Spleen (tissue), 11 donors: ENCODE data around the gene CETP. TPM values are rescaled to one million over a fixed set of nuclear protein-coding genes. Genes with fewer than 3 reads are reported as not detected.
A peak's percentile ranks its signal among the peaks of the same experiment; 100 is the strongest.
"Not testable (repeated sequence)": the region's sequence is repeated elsewhere in the genome, so short reads cannot be mapped to it uniquely, and the experiment has no call there.

Experiments
- DNase-seq: peaks from one replicate; pipeline ENCODE4 v3.0.0-alpha.2; 2020
- H3K27ac ChIP-seq, 8 donors: fragments of 200-600 bp; sonication (generic) in 7 of 8; 1 replicate in 4 of 8; 2 replicates in 4 of 8; pipeline versions ENCODE4 v1.5.0 to v1.8.0; 2016 to 2021; ENCODE audit warnings: inconsistent platforms in 4 of 8, mild to moderate bottlenecking in 4 of 8, moderate library complexity in 1 of 8
- H3K27me3 ChIP-seq, 7 donors: fragments of 200-600 bp; sonication (generic) in 6 of 7; replicated peaks in 1 of 7; 1 replicate in 4 of 7; 2 replicates in 3 of 7; pipeline versions ENCODE4 v1.5.0 to v1.8.0; 2016 to 2021; ENCODE audit warnings: inconsistent platforms in 3 of 7, mild to moderate bottlenecking in 1 of 7
- H3K36me3 ChIP-seq, 6 donors: fragments of 200-600 bp; sonication (generic) in 5 of 6; 1 replicate in 4 of 6; 2 replicates in 2 of 6; pipeline versions ENCODE4 v1.5.0 to v1.8.0; 2016 to 2021; ENCODE audit warnings: inconsistent platforms in 2 of 6
- H3K4me1 ChIP-seq, 6 donors: fragments of 200-600 bp; sonication (generic) in 5 of 6; 1 replicate in 3 of 6; 2 replicates in 3 of 6; pipeline versions ENCODE4 v1.5.0 to v1.8.0; 2016 to 2021; ENCODE audit warnings: inconsistent platforms in 3 of 6
- H3K4me3 ChIP-seq, 8 donors: fragments of 200-600 bp; sonication (generic) in 7 of 8; 1 replicate in 4 of 8; 2 replicates in 4 of 8; pipeline versions ENCODE4 v1.5.0 to v1.8.0; 2016 to 2021; ENCODE audit warnings: inconsistent platforms in 4 of 8, mild to moderate bottlenecking in 4 of 8, moderate library complexity in 2 of 8
- H3K9me3 ChIP-seq, 8 donors: fragments of 200-600 bp; sonication (generic) in 7 of 8; 1 replicate in 4 of 8; 2 replicates in 4 of 8; pipeline versions ENCODE4 v1.5.0 to v1.8.0; 2016 to 2021; ENCODE audit warnings: inconsistent platforms in 4 of 8
- CTCF ChIP-seq, 11 experiments: fragments of 200-600 bp in 7 of 11; fragments of 450-650 bp in 4 of 11; sonication (generic) in 4 of 11; IDR thresholded peaks in 8 of 11; conservative IDR thresholded peaks in 3 of 11; 1 replicate in 7 of 11; 2 replicates in 4 of 11; pipeline versions ENCODE4 v1.4.0 to v1.8.0; 2016 to 2021; ENCODE audit warnings: antibody characterized with exemption in 11 of 11, inconsistent platforms in 4 of 11, mild to moderate bottlenecking in 1 of 11
- POLR2A ChIP-seq, 3 donors: fragments of 450-650 bp; IDR thresholded peaks; one replicate each; pipeline ENCODE4 v1.5.1; 2017; ENCODE audit warnings: antibody characterized with exemption in 3 of 3, mild to moderate bottlenecking in 1 of 3
- POLR2AphosphoS5 ChIP-seq, 3 donors: sonication (generic); formaldehyde crosslinking; IDR thresholded peaks; one replicate each; pipeline ENCODE4 v1.5.1; 2017; ENCODE audit warnings: antibody characterized with exemption in 3 of 3
- WGBS, 5 donors: extraction: QIAGEN DNeasy Blood & Tissue Kit in 3 of 5; methylation state at CpG; one replicate each; pipeline versions ENCODE4 v1.1.5 to v1.1.7; 2013 to 2018; 5-methylcytosine and 5-hydroxymethylcytosine counted together
- intact Hi-C: fragments of 100-400 bp; cut with DNase I; formaldehyde crosslinking; loops from one replicate; pipeline ENCODE4 v1.15.0; 2023; ENCODE audit warnings: low total_unique reads
- polyA plus RNA-seq, 3 donors: library from polyadenylated mRNA; stranded (reverse); fragments of 200-250 nt; gene quantifications; one replicate each; pipeline ENCODE4 v1.2.1, GENCODE V29; 2013
- total RNA-seq, 7 donors: library from RNA; depleted of rRNA in 3 of 7; stranded (reverse); fragments of >200 nt in 3 of 7; fragmentation: NEBNext Ultra II Directional in 4 of 7; extraction: Animal tissue kit (Norgen Biotek cat#: 25700) in 4 of 7; gene quantifications; one replicate each; pipeline versions ENCODE4 v1.1.0 to v1.2.1, GENCODE V29; 2016 to 2021
- donor health status: healthy with polysubstance abuse.
- donor health status: DM: no; HTN: no; CAD: no; lungs with moderate emphysema.
- donor health status: DM: no; HTN: no; CAD: no.
- donor health status: Bipolar disorder and iron deficiency.
- donor health status: healthy.
- donor health status: DM: no; HTN: no; CAD: no.
- donor health status: DM: yes; HTN: yes; CAD: no.

CETP gene
- total and polyA plus RNA-seq, 10 donors = 7.6 to 73.8 (median 32.0) TPM

GRCh38 chr16:56990407-56991286, 28.9 kb downstream of the CETP start:
- peak overlapping the region; percentile 78 to 98 (median 92) for H3K4me3 ChIP-seq
- TF ChIP-seq CTCF (IDR thresholded peaks at IDR 0.05 in 8 of 11, conservative IDR thresholded peaks at IDR 0.05 in 3 of 11) (no peak), POLR2AphosphoS5 (IDR thresholded peaks at IDR 0.05) (no peak), POLR2A (IDR thresholded peaks at IDR 0.05) (no peak)
- H3K27ac ChIP-seq = peak overlapping the region; percentile 91 to 96 (median 93)
- peaks cover 69 to 97% (median 89%) of the 10 kb centered on the region in 6 donors for H3K4me1 ChIP-seq
- WGBS, 5 donors = 40 to 54% (median 48%) methylated on average over 16 of the region's 16 CpGs
- no peaks in the 10 kb centered on the region for H3K9me3 ChIP-seq
- DNase-seq = peak; percentile 71
- intact Hi-C loops = no loop called here
- H3K36me3 ChIP-seq = peaks cover 0 to 56% (median 2%) of the 10 kb centered on the region in 6 donors
- H3K27me3 ChIP-seq = no peaks in the 10 kb centered on the region

- peak overlapping the region in 7 of 8 donors; percentile 13 to 96 (median 88) for H3K4me3 ChIP-seq
- WGBS, 5 donors = 58 to 83% (median 69%) methylated on average over 1 of the region's 1 CpG
- intact Hi-C loops, H3K9me3 ChIP-seq, DNase-seq, H3K27me3 ChIP-seq: not testable (repeated sequence)
- peaks cover 0 to 63% (median 7%) of the 10 kb centered on the region in 6 donors for H3K36me3 ChIP-seq
- H3K4me1 ChIP-seq = peaks cover 55 to 97% (median 88%) of the 10 kb centered on the region in 6 donors
- peak overlapping the region in 7 of 8 donors; percentile 91 to 96 (median 93) for H3K27ac ChIP-seq
Measured at GRCh38 chr16:56992431-56992830, 30.7 kb downstream of the CETP start.

GRCh38 chr16:56993204-56993603, 31.5 kb downstream of the CETP start:
- Histone ChIP-seq H3K4me1 (peaks cover 51 to 97% (median 88%) of the 10 kb centered on the region in 6 donors), H3K9me3 (no peaks in the 10 kb centered on the region), H3K36me3 (peaks cover 0 to 68% (median 7%) of the 10 kb centered on the region in 6 donors), H3K27ac (peak overlapping the region in 4 of 8 donors; percentile 16 to 40 (median 30)), H3K27me3 (no peaks in the 10 kb centered on the region), H3K4me3 (peak overlapping the region in 1 of 8 donors; percentile 13)
- intact Hi-C loops = no loop called here
- TF ChIP-seq CTCF (IDR thresholded peaks at IDR 0.05 in 8 of 11, conservative IDR thresholded peaks at IDR 0.05 in 3 of 11) (no peak), POLR2A (IDR thresholded peaks at IDR 0.05) (no peak), POLR2AphosphoS5 (IDR thresholded peaks at IDR 0.05) (no peak)
- DNase-seq = no peak
- WGBS, 5 donors = 14 to 28% (median 19%) methylated on average over 2 of the region's 2 CpGs

- no peak for TF ChIP-seq POLR2A (IDR thresholded peaks at IDR 0.05)
- no peak for TF ChIP-seq POLR2AphosphoS5 (IDR thresholded peaks at IDR 0.05)
- TF ChIP-seq CTCF (IDR thresholded peaks at IDR 0.05 in 8 of 11, conservative IDR thresholded peaks at IDR 0.05 in 3 of 11) = no peak
- Histone ChIP-seq H3K4me3 (peak overlapping the region in 1 of 8 donors; percentile 21), H3K36me3 (peaks cover 0 to 79% (median 7%) of the 10 kb centered on the region in 6 donors), H3K27ac (peak overlapping the region in 7 of 8 donors; percentile 16 to 91 (median 40)), H3K4me1 (peaks cover 54 to 97% (median 89%) of the 10 kb centered on the region in 6 donors), H3K9me3 (no peaks in the 10 kb centered on the region), H3K27me3 (no peaks in the 10 kb centered on the region)
- intact Hi-C loops = no loop called here
- DNase-seq = no peak
- 63 to 83% (median 76%) methylated on average over 5 of the region's 5 CpGs for WGBS, 5 donors
Measured at GRCh38 chr16:56994311-56994710, 32.6 kb downstream of the CETP start.
